ENCODE results near the gene RANBP17.

DNA sequence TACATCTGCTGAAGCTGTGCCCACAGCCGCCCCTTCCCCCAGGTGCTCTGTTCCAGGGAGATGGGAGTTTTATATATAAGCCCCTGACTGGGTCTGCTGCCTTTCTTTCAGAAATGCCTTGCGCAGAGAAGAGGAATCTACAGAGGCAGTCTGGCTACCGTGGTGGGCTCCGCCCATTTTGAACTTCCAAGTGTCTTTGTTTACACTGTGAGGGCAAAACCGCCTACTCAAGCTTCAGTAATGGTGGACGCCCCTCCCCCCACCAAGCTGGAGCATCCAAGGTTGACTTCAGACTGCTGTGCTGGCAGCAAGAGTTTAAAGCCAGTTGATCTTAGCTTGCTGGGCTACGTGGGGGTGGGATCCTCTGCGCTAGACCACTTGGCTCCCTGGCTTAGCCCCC lies 41.3 kb downstream of the RANBP17 start:
- TF ChIP-seq, protein P1, sequence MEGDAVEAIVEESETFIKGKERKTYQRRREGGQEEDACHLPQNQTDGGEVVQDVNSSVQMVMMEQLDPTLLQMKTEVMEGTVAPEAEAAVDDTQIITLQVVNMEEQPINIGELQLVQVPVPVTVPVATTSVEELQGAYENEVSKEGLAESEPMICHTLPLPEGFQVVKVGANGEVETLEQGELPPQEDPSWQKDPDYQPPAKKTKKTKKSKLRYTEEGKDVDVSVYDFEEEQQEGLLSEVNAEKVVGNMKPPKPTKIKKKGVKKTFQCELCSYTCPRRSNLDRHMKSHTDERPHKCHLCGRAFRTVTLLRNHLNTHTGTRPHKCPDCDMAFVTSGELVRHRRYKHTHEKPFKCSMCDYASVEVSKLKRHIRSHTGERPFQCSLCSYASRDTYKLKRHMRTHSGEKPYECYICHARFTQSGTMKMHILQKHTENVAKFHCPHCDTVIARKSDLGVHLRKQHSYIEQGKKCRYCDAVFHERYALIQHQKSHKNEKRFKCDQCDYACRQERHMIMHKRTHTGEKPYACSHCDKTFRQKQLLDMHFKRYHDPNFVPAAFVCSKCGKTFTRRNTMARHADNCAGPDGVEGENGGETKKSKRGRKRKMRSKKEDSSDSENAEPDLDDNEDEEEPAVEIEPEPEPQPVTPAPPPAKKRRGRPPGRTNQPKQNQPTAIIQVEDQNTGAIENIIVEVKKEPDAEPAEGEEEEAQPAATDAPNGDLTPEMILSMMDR (IDR thresholded peaks at IDR 0.05): no peak
- TF ChIP-seq POLR2A (IDR thresholded peaks at IDR 0.05): no peak
